GM20000 (cell line): ENCODE measurements around the gene THYN1.

Experiments used
- DNase-seq: peaks from one replicate; pipeline ENCODE4 v3.0.0; 2012; ENCODE audit warnings: low spot score
- CTCF ChIP-seq: IDR thresholded peaks from 2 replicates; pipeline ENCODE4 v1.5.1; 2012; ENCODE audit warnings: mild to moderate bottlenecking, control low read depth; ENCODE audit errors: extremely low read depth, missing control alignments

THYN1 gene

GRCh38 chr11:134253188-134253993 is at the start of gene THYN1, which contains the start of gene ACAD8:
Gene THYN1, minus strand, starts transcription at chr11:134253352. Its CDS starts 470 bp downstream, at chr11:134252882.
Gene ACAD8, plus strand, starts transcription at chr11:134253568. Its CDS starts 33 bp downstream, at chr11:134253601.
- DNase-seq = peak; percentile 98
- TF ChIP-seq CTCF = no peak

- TF ChIP-seq CTCF = no peak
- DNase-seq = no peak
These were observed 41.5 kb upstream of the THYN1 start for GRCh38 chr11:134294664-134295063.

GRCh38 chr11:134293119-134294113 is 40.3 kb upstream of the THYN1 start:
- DNase-seq = no peak
- TF ChIP-seq CTCF = no peak

- no peak for DNase-seq
- TF ChIP-seq CTCF = no peak
These were observed 39.5 kb upstream of the THYN1 start for GRCh38 chr11:134292661-134293060.

- TF ChIP-seq CTCF = no peak
These were observed 38.0 kb upstream of the THYN1 start for GRCh38 chr11:134291196-134291595.

GRCh38 chr11:134290646-134291045 is 37.5 kb upstream of the THYN1 start:
- TF ChIP-seq CTCF = no peak
- no peak for DNase-seq

More at GRCh38 chr11:134291196-134291595, 38.0 kb upstream of the THYN1 start:
- no peak for DNase-seq
